ENCODE results near the gene THTPA.

Gene THTPA

DNA sequence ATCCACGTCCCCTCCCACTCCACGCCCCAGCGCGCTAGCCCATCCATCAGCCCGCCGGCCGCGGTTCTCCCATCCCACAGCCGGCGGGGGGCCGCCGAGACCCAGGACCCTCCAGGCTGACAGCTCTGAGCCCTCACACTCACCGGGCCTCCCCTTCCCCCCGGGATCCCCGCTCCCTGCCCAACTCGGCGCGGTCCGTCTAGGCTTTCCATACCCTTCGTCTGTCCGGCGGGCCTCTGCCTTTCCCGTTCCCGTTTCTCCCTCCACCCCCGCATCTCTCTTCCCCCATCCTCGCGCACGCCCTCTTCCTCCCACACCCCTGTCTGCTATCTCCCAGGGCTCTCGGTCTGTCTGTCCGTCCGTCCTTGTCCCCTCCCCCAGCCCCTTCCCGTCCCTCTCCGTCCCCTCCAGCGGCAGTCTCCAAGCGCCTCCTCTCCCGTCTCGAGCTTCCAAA, 5.2 kb upstream of the THTPA start:
- DNase-seq (ENCODE audit: low read depth in 1 of 2, low spot score in 1 of 2): no peak

DNA sequence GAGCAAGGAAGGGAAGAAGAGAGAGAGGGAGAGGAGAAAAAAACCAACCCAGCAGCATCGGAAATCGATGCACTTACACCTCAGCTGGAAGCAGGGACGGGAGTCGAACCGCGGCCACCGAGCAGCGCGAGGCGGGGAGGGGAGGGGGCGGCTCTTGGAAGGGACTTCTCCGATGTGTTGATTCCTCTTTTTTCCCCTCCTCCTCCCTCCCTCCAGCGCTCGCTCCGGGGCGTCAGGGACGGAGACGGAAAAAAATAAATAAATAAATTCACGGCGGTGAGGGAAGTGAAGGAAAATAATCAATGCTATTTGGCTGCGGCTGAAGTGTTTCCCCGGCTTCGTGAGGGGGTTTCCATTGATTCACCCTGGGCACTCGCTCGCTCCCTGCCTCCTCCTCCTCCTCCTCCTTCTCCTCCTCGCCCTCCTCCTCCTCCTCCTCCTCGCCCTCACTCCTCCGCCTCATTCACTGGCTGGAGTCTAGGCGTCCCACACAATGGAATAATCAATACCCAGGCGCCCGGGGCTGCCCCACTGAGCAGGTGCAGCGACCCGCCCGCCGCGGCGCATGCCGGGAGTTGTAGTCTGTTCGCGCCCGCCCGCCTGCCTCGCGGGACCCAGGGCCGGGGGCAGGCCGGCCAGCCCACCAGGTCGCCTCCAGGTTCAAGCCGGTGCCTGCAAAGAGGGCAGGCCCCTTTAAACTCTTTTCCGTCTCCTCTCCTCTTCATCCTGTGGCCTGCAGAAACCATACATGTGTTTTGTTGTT, 4.6 kb upstream of the THTPA start, which contains the start of gene ZFHX2:
ZFHX2 (minus strand) TSS at position 500 of the 763 bp plus-strand sequence. CDS start 16,440 bp downstream, outside the sequence.
- DNase-seq (ENCODE audit: low read depth in 1 of 2, low spot score in 1 of 2): peak; percentile 64 to 72

DNA sequence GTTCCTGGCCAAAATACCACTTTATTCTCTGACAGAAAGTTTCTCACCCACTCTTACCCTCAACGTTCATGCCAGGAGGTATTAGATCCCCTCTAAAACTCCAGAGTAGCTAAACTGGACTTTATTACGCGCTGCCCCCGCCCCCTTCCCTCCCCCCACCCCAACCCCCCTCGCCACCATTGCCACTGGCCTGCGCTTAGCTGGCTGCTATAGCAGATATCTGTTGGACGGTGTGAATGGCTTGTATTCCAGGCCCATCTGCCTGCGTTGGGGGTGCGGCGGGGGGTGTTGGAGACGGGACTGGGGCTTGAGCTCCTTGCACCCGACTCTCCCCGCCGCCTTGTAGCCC, 564 bp upstream of the THTPA start:
- DNase-seq (ENCODE audit: low read depth in 1 of 2, low spot score in 1 of 2): no peak

DNA sequence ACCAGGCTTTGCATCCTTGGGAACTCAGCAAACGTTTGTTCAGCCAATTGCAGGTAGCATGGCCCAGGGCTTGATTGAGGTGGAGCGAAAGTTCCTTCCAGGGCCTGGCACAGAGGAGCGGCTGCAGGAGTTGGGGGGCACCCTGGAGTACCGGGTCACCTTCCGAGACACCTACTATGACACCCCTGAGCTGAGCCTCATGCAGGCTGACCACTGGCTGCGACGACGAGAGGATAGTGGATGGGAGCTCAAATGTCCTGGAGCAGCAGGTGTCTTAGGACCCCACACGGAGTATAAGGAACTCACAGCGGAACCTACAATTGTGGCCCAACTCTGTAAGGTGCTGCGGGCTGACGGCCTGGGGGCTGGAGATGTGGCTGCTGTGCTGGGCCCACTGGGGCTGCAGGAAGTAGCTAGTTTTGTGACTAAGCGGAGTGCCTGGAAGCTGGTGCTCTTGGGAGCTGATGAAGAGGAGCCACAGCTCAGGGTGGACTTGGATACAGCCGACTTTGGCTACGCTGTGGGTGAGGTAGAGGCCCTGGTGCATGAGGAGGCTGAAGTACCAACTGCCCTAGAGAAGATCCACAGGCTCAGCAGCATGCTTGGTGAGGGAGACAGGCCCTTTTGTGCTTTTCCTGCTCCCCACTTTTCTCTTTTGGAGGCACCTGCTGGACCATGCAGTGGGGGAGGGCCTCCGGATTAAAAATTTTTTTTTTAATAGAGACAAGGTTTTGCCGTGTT, 799 bp downstream of the THTPA start:
- DNase-seq (ENCODE audit: low read depth in 1 of 2, low spot score in 1 of 2): no peak

DNA sequence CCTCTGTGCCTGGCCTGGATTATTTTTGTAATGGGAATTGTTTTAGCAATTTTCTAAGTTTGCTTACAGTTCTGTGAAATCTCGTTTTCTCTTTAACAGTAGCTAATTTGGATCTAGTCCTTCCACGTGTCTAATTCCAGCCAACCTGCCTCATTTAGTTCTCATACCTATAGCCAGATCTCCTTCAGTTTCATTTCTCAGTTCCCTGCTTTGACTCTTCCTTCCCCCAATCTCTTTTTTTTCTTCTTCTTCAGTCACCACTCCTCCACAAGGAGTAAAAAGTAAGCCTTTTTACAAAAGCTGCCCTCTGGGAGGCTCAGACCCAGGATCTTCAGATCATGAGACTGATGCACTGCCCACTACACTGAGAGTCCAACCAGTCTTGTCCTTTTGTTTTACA, 1.4 kb downstream of the THTPA start:
- DNase-seq (ENCODE audit: low read depth in 1 of 2, low spot score in 1 of 2): no peak

DNA sequence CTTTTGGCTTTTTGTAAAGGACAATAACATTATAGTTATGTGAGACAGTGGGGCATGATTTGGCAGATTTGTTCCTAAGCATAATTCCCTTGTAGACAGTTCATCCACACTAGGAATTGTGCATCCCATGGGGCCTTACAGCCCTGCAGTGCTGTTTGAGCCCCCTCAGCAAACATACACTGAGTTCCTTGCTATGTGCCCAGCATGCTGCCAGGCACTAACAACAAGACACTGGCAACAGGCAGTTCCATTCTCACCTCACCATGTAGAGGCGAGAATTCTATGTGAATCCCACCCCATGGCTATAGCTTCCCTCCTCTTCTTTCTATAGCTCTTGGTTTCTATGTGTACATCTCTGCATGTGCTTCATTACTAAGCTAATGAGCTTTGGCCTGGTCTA, 1.9 kb downstream of the THTPA start:
- DNase-seq (ENCODE audit: low read depth in 1 of 2, low spot score in 1 of 2): no peak

DNA sequence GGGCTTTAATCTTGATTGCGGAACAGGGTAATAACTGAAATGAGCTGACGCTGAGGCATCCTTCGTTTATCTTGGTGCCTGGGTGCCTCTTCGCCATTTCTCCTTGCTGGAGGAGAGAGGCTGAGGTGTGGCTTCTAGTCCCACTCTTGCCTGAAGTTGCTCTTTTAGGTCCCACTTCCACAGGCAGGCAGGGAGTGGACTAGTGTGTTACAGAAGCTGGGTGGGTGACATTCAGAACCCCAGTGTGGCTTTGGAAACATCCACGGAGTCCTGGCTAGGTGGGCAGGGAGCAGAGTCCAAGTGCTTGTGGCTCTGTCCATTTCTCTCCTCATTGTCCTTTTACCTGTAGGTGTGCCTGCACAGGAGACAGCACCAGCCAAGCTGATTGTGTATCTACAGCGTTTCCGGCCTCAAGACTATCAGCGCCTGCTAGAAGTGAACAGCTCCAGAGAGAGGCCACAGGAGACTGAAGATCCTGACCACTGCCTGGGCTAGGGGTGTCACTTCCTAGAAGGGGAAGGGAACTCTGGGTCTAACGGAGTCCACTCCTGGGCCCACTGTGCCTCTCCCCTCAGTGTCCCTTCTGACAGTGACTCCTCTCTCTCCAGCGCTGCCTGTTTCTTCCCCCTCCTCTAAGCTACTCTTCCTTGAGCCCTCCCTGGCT, 2.4 kb downstream of the THTPA start:
- DNase-seq (ENCODE audit: low read depth in 1 of 2, low spot score in 1 of 2): no peak

DNA sequence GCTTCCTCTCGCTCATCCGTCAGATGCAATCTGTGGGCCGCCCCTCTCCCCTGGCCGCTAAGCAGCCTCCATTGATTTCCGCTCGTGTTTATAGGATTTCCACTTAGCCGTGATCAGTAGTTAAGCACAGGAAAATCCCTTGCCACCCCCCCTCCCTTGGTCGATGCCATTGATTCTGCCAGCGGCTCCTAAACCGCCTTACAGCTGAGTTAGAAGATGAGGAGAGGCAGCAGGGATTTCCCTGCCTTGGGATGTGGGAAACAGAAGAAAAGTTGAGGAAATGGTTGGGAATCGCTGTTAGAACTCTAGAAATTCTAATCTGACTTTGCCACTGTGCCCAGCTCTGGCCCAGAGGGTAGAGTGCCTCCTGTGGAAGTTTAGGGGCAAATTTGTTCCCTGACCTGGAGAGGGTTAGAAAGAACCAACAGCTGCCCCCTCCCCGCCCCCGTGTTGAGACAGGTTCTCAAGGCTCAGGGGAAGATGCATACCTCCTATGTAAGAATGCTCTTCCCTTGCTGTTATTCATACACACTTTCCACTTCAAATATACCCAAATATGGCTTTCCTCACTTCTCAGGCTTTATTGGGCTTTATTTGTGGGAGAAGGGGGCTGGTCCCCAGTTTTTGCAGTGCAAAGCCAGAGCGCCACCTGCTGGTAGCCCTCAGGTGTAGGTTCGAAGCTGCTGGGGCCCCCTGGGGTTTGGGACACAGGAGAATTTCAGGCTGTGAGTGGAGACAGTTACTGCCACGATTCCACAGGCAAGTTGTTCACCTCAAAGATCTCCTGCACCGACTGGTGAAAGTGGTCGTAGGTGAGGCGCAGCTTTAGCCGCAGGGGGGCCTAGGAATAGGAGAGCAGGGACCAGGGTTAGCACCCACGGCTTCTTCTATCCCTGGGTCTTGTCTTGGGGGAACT, 3.2 kb downstream of the THTPA start:
- peak; percentile 41 to 46 for DNase-seq (ENCODE audit: low read depth in 1 of 2, low spot score in 1 of 2)

DNA sequence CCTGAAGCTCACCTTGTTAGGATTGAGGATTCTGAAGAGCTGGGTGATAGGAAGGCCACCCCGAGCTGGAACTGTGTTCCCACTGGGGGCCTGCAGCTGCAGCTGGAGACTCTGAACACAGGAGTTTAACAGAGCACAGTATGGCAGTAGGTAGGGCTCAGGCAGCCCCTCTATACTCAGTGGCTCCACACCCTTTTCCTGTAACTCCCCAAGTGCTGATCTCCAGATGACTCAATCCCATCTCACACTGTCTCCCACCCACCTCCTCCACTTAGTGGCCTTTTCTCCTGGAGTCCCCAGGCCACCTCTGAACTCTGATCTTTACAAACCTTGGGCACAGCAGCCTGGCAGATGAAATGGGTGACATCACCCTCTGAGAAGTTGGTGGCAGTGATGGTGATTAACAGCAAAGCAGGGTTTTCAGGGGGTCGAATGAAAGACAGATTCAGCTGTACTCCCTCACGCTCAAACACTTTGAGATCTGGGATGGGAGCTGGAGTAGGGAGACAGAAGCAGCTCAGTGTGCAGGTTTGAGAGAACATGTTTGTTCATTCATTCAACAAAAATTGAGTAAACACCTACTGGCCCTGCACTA, 4.0 kb downstream of the THTPA start:
- DNase-seq (ENCODE audit: low read depth in 1 of 2, low spot score in 1 of 2): no peak

DNA sequence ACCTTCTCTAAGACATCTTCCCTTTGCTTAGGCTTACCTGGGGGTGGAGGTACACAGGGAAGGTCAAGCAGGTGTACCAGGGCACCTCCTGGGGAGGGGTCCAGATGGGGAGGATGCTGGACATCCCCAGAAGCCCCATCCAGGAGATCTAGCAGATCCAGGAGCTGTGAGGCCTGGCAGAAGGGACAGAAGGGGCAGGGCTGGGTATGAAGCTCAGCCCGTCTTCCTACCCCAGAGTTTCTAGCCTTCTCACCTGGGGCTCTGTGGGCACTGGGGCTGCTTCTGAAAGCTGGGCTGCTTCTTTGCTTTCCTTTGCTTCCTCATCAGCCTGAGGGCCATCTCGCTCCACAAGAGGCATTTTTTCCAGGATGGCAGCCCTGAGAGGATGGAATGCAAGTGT, 5.2 kb downstream of the THTPA start:
- DNase-seq (ENCODE audit: low read depth in 1 of 2, low spot score in 1 of 2): no peak

DNA sequence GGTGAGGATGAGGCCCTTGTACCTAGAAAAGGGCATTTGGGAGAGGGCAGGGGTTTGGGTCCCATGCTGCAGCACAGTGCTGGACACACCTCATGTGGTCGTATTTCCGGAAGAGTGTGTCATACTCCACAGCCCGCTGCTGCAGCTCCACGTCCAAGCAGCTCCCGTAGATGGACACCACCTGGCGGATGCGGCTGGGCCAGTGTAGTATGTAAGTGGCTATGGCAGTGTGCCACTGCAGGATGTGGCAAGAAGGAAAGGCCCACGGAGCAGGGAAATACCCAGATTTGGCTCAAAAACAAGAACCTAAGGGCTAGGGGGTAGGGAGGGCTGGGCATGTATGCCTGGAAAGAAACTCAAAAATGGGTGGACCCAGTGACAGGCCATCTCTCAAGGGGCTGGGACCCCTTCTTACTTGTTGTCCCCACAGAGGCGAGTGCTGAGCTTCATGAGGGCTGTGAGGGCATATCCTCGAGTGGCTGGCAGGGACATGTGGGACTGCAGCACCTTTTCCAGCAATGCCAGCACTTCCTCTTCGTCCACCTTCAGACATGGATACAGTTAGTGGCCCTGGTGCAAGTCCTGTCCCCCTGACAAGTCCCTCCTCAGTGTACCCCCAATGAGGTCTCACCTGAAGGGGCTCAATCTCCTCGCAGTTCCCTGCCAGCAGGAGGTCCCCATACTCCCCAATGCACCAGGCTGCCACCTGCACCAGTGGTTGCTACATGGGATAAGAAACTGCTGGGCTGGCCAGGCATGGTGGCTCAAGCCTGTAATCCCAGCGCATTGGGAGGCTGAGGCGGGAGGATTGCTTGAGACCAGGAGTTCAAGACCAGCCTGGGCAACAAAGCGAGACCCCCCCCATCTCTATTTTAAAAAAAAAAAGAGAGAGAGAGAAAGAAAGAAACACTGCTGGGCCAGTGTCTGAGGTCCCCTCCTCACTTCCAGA, 6.1 kb downstream of the THTPA start:
- DNase-seq (ENCODE audit: low read depth in 1 of 2, low spot score in 1 of 2): no peak

DNA sequence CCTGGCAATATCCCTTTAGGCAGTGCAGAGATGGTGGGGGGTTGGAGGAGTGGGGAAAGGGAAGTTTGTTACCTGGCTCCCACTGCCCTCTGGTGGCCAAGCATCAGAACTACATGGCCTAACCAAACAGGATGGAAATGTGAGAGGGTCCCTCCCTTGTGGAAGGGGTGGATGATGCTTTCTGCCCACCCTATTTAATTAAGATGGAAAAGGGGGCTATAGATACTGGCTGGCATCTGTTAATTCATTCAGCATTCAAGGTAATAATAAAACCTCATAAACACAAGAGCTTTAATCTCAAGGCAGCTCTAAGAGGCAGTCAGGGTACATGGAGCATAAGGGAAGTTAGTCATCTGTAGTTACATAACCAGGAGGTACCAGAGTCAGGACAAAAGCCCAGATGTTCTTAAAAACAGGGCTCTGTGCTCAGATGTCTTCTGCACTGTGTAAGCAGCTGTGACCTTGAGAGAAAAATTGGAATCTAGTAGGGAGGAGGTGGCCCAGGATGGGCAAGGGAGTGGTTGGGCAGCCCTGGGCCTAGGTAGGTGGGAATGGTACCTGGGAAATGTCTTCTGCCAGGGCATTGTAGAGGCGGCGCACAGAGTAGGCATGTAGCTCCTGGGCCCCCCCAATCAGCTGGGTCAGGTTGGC, 6.9 kb downstream of the THTPA start:
- peak in 1 of 2 donors; percentile 46 for DNase-seq (ENCODE audit: low read depth in 1 of 2, low spot score in 1 of 2)

DNA sequence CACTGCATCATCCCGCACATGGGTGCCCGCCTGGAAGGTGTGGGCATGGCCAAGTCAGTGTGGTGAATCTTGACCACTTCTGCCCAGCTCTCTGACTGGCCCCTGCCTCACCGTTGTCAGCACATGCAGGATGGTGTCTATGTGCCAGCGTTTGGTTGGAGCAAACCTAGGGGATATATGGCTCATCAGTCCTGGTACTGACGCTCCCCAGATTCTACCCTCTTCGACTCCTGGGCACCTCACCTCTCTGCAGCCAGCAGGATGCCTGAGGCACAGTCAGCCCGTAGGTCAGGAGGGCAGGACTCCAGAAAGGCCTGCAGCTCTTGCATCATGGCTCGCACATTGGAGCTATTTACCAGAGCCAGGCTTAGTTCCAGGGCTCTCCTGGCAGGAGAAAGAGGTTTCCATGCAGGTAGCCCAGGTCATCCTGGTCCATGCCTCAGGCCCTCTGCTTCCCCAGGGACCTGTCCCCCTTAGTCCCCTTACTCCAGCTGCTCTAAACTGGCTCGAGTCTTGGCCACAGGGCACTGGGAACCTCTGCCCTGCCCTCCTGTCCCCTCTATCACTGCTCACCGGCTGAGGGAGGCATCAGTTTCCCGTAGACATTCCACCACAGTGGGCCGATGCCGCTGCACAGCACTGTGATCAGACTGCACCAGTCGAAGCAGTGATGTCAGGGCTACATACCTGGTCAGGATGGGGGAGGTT, 7.6 kb downstream of the THTPA start:
- no peak for DNase-seq (ENCODE audit: low read depth in 1 of 2, low spot score in 1 of 2)

DNA sequence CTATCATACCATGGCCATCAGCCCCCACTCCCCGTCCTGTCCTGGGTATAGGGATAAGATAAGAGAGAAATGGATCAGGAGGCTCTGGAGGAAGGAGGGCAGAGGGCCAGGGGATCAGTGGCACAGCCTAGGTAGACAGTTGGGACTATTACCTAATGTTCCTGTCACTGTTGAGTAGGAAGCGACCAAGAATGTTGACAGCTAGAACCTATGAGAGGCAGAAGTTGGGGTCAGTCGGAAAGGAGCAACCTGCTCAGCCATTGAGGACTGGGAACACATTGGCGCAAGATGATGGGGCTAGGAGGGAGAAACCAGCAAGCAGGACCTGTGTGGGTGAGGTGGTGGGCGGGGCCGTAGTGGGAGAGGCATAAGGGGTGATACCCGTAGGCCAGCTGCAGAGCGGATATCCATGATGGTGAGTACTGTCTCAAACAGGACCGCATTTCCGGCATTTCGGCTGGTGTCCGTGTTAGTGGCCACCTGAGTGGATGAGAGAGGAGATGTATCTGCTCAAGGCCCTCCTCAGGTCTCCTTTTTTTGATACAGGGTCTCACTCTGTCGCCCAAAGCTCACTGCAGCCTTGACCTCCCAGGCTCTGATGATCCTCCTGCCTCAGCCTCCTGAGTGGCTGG, 8.2 kb downstream of the THTPA start:
- no peak for DNase-seq (ENCODE audit: low read depth in 1 of 2, low spot score in 1 of 2)

DNA sequence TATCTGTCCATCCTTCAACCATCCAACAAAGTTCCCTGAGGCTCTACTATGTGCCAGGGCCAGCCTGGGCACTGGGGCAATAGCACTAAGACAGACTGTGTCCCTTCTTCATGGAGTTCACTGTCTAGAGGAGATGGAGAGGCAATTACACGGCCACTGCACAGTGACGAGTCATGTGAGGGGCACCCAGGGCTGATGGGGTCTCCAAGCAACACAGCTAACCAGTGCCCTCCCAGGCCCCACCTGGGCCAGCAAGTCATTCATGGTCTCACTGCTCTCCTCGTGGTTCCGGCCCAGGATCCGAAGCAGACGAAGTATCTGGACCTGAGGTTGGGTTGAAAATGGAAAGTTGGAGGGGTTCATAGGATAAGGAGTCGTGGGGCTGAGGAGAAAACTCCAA, 8.8 kb downstream of the THTPA start:
- DNase-seq (ENCODE audit: low read depth in 1 of 2, low spot score in 1 of 2): no peak

DNA sequence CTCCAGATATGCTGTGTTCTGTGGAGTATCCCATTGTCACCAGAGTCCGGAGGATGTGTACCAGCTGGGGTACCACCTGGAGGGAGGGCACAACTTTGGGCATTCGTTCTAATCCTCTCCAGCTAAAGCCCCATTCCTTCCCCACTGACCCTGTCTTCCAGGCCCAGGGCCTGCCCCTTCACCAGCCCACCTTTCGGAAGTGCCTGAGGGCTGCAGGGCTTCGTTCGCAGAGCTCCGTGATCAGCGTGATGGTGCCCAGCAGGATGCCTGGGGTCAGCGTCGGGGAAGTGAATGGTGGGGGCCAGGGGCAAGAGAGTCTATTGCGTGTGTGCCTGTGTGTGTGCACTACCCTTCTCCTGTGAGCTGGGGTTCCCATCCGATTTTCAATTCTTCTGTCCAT, 9.6 kb downstream of the THTPA start:
- DNase-seq (ENCODE audit: low read depth in 1 of 2, low spot score in 1 of 2): no peak

DNA sequence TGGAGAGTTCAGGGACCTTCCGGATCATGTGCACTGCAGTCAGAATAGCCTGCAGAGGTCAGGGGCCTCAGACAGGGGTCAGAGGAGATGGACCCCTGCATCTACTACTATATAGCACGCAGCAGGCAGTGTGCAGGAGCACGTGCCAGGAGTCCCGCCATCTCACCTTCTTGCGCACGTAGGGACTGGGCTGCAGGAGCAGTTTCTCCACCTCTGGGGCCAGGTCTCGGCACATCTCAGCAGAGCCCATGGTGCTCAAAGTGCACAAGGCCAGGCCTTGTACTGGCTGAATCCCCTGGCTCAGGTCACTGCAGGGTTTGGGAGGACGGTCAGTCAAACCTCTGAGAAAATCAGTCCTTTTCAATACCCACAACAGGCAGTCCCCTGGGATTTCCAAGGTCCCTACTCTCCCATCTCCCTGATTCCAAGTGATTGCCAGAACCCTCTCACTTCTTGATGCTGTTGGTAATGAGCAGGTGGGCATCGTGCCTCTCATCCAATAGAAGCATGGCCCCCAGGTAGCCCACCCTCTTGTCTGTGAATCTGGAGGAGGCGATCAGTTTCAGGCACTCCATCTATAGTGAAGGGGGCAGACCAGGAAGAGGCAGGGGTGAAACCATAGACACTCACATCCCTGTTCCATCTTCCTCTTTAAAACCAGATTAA, 10.2 kb downstream of the THTPA start:
- DNase-seq (ENCODE audit: low read depth in 1 of 2, low spot score in 1 of 2): no peak
